Testis (tissue), 2 donors: ENCODE results near the gene NFILZ.

ENCODE experiments used
- POLR2A ChIP-seq: fragments of 450-650 bp; IDR thresholded peaks from one replicate; pipeline ENCODE4 v1.6.1; 2017; ENCODE audit warnings: antibody characterized with exemption, mild to moderate bottlenecking, moderate library complexity
- TF ChIP-seq, protein P1 (sequence below), 3 experiments: fragments of 450-650 bp in 2 of 3; fragments of 200-600 bp in 1 of 3; sonication (generic) in 1 of 3; IDR thresholded peaks; one replicate each; pipeline ENCODE4 v1.5.1; 2016 to 2019; ENCODE audit warnings: antibody characterized with exemption in 3 of 3, mild to moderate bottlenecking in 2 of 3, moderate library complexity in 1 of 3

DNA sequence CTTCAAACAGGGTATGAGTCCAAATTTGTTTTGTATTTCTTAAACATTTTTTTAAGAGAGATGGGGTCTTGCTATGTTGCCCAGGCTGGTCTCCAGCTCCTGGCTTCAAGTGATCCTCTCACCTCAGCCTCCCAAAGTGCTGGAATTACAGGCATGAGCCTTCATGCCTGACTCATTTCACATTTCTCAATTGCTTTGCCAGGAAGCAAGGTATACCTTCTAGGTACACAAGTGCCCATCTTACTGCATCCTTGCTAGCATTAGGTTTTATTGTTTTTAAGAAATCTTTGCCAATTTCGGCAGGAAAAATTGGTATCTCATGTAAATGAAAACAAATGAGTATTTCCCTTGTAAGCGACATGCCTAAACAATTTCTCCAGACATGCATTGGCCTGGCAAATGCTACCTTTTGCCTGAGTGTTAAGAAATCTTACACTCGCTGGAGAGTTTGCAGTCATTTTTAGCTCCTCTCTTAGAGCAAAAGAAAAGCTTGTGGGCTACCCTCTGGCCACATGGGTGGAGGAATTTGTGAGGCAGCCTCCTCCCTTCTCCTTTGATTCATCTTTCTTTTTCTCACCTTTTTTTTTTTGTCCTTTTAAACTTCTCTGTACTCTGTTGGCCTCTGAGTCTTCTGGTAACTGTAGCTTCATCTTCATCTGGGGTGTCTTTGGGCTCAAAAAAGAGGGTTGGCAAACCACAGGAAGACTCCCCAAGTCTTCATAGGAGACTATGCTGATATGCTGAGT, 35.2 kb downstream of the NFILZ start:
- TF ChIP-seq POLR2A = no peak
- TF ChIP-seq, protein P1, sequence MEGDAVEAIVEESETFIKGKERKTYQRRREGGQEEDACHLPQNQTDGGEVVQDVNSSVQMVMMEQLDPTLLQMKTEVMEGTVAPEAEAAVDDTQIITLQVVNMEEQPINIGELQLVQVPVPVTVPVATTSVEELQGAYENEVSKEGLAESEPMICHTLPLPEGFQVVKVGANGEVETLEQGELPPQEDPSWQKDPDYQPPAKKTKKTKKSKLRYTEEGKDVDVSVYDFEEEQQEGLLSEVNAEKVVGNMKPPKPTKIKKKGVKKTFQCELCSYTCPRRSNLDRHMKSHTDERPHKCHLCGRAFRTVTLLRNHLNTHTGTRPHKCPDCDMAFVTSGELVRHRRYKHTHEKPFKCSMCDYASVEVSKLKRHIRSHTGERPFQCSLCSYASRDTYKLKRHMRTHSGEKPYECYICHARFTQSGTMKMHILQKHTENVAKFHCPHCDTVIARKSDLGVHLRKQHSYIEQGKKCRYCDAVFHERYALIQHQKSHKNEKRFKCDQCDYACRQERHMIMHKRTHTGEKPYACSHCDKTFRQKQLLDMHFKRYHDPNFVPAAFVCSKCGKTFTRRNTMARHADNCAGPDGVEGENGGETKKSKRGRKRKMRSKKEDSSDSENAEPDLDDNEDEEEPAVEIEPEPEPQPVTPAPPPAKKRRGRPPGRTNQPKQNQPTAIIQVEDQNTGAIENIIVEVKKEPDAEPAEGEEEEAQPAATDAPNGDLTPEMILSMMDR (IDR thresholded peaks at IDR 0.05) = no peak
